Measurements from ENCODE around the gene WDR6.

DNA sequence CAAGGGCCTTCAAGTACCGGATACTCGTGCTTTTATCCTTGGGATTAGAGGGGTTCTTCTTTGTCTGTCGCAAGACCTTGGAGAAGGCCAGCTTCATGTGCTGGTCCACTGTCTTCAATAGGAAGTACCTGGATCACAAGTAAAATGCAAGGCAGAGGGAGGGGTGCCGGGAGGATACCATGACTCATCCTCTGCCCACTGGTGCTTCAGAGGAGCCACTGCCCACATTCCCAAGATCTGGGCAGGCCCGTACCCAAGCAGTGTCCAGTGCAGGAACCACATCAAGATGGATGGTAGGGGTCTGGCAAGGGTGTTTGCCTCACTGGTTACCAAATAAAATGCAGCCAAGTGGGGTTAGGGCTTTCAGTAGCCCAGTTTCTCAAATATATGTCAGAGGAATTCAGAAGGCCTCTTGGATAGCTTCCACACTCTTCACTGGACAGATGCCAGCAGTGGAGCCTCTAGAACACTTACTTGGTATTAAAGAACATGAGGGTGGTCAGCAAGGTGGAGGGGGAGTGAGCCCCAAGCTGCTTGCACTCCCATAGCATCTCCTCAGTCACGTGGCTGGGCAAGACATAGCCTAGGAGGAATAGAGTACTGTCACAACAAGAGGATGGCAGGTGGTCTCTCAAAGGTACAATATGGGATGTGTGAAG is 25.6 kb downstream of the WDR6 start:
- no peak for TF ChIP-seq POLR2A (IDR thresholded peaks at IDR 0.05)
- TF ChIP-seq, protein P1, sequence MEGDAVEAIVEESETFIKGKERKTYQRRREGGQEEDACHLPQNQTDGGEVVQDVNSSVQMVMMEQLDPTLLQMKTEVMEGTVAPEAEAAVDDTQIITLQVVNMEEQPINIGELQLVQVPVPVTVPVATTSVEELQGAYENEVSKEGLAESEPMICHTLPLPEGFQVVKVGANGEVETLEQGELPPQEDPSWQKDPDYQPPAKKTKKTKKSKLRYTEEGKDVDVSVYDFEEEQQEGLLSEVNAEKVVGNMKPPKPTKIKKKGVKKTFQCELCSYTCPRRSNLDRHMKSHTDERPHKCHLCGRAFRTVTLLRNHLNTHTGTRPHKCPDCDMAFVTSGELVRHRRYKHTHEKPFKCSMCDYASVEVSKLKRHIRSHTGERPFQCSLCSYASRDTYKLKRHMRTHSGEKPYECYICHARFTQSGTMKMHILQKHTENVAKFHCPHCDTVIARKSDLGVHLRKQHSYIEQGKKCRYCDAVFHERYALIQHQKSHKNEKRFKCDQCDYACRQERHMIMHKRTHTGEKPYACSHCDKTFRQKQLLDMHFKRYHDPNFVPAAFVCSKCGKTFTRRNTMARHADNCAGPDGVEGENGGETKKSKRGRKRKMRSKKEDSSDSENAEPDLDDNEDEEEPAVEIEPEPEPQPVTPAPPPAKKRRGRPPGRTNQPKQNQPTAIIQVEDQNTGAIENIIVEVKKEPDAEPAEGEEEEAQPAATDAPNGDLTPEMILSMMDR (IDR thresholded peaks at IDR 0.05) = no peak
